GM21367 (cell line): ENCODE data around the gene EXOSC7.
"Not testable (repeated sequence)": the region's sequence is repeated elsewhere in the genome, so short reads cannot be mapped to it uniquely, and the experiment has no call there.

Source experiments
- ATAC-seq: cut with Tn5 transposase; IDR thresholded peaks from one replicate; pipeline ENCODE4 v1.9.1; 2021; ENCODE audit not compliant: unreplicated experiment

The EXOSC7 gene

DNA sequence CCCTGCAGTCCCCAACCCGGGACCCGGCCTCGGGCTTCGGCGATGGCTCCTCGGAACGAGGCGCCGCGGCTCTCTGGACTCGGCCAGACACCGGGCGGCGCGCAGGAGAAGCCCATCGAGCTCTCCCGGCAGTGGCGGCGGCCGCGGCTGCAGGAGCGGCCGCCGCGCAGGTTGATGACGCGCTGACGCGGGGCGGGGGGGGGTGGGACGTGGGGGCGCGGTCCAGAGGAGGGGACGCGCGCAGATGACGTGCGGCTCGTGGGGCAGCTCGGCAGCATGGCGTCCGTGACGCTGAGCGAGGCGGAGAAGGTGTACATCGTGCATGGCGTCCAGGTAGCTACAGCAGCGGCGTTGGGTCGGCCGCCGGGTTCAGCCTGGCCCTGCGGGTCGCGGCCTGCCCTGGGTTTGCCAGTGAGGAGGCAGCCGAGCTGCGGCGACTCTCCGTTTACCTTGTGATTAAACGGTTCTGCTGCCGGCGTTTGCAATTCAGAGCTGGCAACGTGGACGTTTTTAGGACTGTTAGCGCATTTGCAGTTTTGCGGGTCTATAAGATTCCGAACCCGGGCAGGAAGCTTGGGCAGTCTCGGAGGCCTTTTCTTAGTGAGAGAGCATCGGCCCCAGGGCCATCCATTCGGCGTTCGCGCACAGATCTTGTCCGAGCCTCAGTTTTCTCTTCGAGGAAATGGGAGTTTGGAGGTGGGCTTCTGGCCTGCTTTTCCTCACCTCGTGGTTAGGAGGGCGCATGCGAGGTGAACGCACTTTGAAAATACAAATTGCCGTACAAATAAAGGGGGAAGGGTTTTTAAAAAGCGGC, at the start of gene EXOSC7, which contains the start of gene ZDHHC3:
TSS of gene EXOSC7 (plus strand) at position 243 of the 814 bp plus-strand sequence. CDS start at position 277, 34 bp downstream.
TSS of gene ZDHHC3 (minus strand) at position 173 of the 814 bp plus-strand sequence. CDS start 16,738 bp downstream, outside the sequence.
- peak; percentile 52 for ATAC-seq

DNA sequence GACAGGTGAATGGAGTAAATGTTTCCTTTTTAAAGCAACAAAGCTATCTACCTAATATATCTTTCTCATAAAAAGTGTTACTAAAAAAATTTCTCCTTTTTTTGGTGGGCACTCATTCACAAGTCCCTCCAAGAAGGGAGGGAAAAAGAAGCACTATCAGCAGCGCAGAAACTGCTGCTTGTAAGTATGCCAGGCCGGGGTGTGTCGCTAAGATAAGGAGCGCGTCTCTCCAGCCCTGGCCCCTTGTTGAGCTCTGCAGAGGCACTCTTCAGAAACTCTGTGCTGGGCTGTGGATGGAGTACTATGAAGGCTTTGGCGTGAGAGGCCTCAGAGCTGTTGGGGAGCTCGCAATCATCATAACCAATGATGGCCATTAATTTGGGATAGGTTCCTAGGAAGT, 49.1 kb upstream of the EXOSC7 start:
- ATAC-seq, result no peak

DNA sequence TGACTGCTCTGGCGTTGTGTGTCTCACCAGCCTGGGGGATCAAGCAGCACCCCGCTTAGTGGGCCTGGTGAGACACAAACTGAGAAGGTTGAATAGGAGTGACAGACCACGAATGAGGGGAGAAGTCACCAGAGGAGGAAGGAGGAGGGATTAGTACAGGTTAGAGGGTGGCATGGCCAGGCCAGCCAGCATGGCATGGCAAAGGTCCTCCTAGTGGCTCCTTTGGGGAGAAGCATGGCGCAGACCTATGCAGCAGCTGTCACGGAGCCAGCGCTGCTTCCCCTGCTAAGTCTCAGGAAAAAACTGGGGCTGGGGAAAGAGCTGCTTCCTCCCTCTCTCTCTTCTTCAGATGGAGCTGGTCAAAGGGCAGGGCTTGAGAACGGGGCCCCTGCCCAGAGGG, 48.7 kb upstream of the EXOSC7 start:
- ATAC-seq, result no peak

DNA sequence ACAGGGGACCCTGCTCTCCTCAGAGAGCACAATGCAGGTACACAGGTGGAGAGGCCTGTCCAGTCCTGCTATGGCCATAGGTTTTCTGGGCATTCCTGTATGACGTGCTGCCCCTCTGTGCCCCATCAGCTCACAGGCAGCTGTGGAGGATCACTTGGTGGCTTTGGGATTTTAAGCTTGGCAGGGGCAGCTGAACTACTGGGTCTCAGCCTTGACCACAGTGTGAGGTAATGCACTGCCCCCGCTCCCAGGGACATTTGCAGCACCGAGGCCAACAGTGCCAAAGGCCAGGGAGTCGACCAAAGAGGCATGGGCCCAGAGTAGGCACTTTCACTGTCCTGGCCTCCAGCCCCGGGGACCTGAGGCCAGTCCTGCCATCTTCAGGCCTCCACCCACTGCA, 46.3 kb upstream of the EXOSC7 start:
- no peak for ATAC-seq

DNA sequence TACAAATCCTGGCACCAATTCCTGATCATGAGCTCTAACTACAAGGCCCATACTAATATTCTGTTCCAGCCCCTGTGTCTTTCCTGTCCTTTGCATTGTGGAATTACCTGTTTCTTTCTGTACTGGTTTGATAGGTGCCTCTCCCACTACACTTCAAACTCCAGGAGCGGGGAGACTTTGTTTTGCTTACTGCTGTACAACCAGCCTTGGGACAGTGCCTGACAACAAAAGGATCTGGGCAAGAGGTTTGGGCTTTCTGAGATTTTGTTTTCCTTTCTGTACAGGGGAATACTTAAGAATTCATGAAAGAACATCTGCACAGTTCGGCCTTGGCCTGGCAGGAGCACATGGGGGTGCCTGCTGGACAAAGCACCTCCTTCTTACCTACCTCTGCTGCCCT, 45.1 kb upstream of the EXOSC7 start:
- ATAC-seq, result no peak

DNA sequence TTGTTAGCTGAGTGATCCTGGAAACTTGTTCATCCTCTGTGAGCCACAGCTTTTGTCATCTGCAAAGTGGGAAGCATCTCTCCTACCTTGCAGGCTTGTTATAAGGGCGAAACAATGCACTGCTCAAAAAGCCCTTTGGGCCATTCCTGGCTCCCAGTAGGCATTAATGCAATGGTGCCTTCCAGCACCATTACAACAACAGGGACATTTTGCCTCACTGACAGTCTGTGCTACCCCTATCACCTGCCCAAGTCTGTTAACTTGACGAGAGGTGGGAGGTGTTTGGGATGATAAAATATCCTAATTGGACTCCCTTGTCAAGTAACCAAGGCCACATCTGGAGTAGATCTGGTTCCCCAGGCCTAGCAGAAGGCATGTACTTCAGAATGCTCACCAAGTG, 44.3 kb upstream of the EXOSC7 start:
- no peak for ATAC-seq

DNA sequence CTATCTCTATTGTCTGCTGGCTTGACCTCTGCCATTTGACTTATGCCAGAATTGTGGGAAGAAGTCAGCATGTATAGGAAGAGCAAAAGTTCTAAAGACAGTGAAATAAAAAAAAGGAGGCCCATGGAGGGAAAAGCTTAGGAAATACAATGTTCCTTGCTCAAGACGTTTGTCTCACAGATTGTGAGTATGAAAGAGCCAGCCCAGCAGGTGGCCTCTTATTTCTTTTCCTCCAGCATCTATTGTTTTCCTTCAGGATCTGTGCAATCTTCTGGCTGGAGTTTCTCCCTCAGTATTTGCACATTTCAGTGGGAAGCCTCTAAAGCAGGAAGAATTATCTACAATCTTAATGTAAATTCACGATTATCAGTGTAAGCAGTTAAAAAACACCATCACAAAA, 43.8 kb upstream of the EXOSC7 start:
- ATAC-seq, result no peak

DNA sequence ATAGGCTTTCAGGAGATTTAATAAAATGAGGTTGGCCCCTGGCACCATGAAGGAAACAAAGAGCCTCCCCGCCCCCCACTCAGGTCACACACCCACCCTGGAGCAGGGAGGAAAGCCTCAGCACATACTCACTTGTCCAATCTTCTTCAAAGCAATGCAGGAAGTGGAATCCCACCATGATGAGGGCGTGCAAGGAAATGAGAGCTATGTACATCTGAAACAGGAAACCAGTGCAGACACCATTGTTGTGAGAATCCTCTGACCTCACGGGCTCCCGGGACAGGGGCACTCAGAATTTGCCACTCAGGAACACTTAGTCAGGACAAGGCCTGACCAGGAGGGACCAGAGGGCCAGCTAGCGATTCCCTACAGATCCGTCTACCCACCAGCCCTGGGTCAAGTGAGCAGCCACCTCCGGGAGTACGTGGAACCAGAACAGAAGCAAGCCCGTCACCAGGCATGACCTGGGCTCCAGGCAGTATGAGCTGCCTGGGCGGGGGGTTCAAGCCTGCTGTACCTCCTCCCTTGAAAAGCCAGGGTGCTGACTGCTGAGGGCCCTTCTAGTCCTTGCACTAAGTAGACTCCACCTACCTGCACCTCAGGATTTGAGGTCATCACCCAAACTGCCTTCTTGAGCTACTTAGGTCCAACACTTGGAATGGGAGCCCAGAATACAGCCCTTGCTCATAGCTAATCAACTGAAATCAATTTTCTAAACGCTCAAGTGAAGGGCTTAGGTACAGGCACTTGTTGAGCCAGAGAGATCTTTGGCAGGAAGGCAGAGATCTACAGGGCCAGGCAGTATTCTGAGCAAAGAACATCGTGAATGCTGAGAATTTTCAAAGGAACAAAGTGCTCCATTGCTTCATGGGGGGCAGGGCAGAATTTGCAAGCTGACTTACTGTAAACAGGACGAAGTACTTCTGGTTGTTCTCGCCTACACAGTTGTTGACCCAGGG, 42.8 kb upstream of the EXOSC7 start:
- ATAC-seq, result no peak

DNA sequence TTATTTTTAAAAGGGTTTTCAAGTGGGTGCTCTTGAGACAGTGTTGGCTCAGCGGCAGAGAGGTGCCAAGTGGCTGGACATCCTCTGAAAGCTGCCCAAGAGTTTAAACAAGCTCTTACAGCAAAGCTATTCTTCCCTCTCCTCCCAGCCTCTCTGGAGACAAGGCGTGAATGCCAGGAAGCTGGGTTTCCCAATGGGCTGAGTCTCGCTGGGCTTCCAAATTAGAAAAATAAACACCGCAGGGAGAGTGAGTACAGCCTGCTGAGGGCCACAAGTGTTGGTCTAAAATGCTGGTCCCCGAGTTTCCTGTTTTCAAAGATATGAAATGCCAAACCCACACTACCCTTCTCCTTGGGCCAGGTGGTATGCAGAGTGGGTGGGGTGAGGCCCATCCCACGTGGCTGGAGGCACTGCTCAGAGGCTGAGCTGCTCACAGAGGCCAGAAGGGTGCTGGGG, 36.4 kb upstream of the EXOSC7 start:
- no peak for ATAC-seq

DNA sequence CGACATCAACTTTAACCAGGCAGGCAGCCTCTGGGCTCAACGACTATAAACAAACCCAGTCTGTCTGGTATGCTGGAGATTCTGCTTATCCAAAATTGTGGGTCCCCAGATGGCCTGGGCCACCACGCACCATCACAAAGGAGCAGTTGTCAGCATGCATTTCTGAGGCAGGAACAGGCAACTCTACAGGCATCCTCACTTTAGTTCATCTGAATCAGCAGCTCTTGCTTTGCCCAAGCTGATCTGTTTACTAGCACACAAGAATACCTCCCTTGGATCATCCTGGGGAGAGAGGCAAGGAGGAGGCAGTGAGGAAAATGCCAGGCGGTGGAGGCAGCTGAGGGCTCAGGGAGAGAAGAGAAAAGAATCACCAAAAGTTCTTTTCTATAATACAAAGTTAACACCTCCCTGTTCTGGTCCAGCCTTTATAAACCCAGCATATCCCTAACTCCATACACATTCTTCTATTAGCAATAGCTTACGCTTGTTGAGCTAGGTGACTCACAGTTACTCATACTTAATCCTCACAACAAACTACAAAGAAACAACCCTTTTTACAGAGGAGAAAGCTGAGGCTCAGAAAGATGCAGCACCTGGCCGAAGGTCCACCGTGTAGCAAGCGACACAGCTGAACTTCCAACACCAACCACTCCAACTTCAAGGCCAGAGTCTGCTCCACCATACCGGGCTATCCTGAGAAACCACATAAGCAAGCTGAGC, 33.7 kb upstream of the EXOSC7 start:
- no peak for ATAC-seq

DNA sequence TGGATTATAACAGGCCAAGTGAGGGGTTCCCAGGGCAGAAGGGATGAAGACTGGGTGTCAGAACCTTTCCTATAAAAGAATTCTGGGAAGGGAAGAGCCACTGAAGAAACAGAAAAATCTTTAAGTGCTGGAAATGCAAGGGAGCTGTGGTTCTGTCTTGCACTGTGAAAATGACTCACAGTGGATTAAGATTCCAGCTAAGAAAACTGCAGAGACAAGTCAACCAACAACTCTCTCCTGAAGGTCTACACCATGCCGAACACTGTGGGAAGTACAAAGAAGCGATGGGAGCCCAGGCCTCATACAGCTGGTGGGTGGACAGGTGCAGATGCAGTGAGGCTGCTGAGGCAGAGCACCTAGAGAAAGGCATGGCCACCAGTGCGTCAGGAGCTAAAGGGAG, 27.8 kb upstream of the EXOSC7 start:
- no peak for ATAC-seq

DNA sequence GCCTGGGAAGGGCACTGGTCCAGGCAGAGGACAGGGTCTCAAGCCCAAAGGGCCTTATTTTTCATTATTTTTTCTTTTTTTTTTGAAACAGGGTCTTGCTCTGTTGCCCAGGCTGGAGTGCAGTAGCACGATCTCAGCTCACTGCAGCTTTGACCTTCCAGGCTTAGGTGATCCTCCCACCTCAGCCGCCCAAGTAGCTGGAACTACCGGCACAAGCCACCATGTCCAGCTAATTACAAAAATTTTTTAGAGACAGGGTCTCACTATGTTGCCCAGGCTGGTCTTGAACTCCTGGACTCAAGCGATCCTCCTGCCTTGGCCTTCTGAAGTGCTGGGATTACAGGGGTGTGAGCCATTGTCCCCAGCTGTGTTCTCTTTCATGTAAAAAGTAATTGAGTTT, 26.3 kb upstream of the EXOSC7 start:
- ATAC-seq, result not testable (repeated sequence)

DNA sequence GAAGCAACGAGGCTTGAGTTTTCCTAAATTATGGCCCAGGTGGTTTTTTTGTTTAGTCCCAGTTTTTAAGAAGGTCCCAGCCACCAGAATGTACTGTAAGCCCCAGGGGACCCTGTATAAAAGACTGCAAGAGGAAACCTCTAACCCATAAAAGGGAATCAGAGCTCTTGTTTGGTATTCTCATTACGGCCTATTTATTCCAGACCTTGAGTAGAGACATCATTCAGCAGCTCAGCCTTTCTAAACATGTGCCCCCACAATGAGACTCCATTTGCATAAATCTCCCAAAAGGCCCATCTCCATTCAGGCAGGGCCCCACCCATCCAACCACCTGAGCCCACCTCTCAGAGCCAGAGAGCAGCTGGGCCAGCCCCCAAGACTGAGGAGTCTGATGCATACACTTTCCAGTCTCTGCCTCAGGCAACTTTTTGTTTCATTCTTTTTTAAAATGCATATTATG, 25.7 kb upstream of the EXOSC7 start:
- no peak for ATAC-seq

DNA sequence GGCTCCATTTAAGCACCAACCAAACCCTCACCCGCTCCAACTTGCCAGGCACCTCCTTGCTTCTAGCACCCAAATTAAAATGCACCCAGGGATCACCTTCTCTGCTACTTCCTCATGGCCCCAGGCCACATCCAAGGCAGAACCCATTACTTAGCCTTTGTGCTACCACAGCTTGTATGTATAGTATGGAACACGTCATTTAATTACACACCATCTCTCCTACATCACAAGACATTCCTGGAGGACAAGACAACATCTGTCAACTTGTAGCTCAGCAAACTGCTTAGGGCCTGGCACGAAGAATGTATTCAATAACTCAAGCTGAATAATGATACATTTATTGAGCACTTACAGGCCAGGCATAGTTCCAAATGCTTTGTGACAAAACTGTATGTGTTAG, 23.4 kb upstream of the EXOSC7 start:
- ATAC-seq, result no peak

DNA sequence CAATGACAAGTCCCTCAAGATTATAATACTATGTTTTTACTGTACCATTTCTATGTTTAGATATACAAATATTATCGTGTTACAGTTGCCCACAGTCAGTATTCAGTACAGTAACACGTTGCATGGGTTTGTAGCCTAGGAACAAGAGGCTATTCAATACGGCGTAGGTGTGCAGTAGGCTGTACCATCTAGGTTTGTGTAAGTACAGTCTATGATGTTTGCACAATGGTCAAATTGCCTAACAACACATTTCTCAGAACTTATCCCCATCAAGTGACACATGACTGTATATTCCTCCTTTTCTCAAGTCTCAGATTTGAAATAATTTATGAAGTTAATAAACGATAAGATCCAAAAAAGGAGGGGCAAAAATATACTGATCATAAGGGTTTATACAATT, 21.7 kb upstream of the EXOSC7 start:
- no peak for ATAC-seq

DNA sequence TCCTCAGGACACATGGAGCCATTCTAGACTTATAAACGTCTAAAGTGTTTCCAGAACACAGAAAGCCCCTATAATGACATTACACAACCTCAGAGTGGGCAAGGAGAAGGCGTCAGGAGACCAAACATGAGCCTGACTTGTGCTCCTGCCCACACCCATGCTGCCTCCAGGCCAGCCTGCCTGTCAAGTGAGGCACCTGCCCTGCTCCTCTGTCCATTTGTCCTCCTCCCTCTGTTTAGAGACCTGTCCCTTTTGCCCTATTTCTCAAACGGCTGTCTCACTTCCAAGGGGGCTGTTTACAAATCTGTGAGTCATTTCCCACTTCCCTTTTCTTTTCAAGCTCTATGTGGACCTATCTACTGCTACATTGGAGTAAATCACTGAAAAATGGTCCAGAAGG, 21.1 kb upstream of the EXOSC7 start:
- ATAC-seq, result peak; percentile 52

DNA sequence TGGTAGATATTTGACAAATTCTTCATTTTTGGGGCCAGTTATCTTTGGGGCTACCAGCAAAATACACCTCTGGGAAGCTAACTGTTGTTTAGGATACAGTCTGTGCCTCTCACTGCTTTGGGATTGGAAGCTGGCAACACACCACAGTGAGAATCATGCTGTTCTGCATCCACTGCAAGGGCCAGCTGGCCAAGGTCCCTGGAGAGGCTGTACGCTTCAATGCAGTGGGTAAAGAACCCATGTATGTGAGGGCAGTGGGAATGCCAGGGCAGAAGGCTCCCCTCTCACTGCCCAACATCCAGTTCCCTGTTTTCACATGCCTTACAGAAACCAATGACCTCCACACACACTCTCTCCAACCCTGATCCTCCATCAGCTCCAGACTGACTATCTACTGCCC, 20.1 kb upstream of the EXOSC7 start:
- ATAC-seq, result no peak

DNA sequence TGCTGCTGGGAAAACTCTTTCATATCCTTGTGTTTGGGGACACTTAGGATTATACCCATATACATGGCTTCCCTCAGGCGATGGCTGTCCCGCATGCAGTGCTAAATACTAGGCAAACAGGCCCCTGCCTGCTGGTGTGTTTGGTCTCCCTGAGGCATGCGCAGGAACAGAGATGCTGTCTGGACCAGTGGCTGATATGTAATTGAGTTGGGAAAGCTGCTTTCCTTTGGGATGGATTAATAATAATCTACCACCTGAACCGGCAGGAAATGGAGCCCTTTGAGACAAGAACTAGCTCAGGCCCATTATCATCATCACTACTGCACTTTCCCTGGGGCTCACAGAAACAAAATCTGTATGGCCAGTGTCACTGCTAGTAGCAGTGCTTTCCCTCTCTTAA, 18.1 kb upstream of the EXOSC7 start:
- ATAC-seq, result no peak

DNA sequence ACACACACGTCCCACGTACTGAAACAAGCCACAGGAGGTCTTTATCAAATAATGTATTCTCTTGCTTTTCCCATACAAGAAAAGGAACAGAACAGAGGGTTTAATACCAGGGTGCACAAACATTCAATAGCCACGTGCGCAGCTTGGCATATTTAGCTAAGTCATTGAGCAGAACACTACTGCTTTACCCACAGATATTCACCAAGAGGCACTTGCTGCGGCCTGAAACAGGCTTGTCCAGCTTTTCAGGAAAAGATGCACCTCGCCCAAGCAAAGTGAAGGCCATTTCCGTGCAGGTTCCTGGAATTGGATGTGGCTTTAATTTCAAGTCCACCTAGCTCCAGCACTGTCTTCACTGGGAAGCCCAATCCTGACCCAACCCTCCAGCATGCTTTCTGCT, 17.7 kb upstream of the EXOSC7 start:
- ATAC-seq, result no peak

DNA sequence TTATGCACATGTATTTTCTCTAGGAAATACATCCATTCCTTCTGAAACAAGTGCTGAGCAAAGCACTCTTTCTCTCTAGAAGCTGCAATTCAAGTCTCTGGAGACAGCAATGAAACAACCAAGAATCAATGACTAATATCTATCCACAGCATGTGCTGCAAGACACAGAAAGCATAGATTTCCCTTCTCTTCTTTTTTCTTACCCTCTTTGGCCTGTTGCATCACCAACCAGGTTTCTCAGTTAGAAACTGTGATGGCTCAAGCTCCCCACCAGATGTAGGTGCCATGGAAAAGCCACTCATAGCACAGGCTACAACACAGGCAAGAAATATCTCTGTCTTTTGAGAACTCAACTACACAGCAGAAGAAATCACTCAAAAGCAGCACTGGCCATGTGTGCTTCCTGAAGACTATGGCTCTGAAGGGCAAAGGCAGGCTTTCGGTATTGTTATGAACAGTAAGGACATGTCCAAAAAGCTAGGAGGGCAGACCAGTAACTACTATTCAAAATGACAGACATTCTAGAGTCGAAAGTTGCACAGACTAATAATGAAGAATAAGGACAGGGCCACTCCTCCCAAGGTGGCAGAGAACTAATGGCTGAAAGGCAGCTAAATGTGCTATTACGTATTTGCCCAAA, 15.5 kb upstream of the EXOSC7 start:
- ATAC-seq, result no peak

DNA sequence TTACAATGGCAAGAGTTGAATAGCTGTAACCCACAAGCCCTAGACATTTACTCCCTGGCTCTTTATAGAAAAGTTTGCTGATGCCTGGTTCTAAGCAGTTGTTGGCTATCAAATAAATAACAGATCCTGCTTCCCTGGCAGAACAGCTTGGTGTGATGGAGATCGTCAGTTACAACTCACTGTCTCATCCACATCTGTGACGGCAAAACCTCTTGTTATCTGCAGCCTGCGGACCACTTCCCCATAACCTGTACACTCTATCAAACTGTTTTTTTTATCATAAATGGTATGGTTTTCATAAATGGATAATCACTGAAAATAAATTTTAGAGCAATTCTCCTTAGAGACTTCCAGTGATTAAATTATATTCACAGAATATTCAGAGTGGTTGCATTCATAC, 14.2 kb upstream of the EXOSC7 start:
- ATAC-seq, result no peak
